Mucosa of descending colon (tissue), 3 donors: Measurements from ENCODE around the gene DLGAP4. TPM values are rescaled to one million over a fixed set of nuclear protein-coding genes. Genes with fewer than 3 reads are reported as not detected.

Experiments
- ATAC-seq: fragments of 200-7000 bp; cut with Tn5 transposase; one replicate; pipeline ENCODE4 v1.9.1; 2020; ENCODE audit warnings: mild to moderate bottlenecking, moderate library complexity
- DNase-seq, 3 donors: peaks; one replicate each; pipeline ENCODE4 v3.0.0-alpha.2; 2020
- H3K36me3 ChIP-seq: fragments of 200-600 bp; one replicate; pipeline ENCODE4 v1.8.0; 2021; ENCODE audit warnings: low read depth, mild to moderate bottlenecking
- H3K4me1 ChIP-seq: fragments of 200-600 bp; one replicate; pipeline ENCODE4 v1.8.0; 2021; ENCODE audit warnings: low read depth, mild to moderate bottlenecking
- H3K4me3 ChIP-seq: fragments of 200-600 bp; one replicate; pipeline ENCODE4 v1.8.0; 2021; ENCODE audit warnings: mild to moderate bottlenecking
- H3K9me3 ChIP-seq: fragments of 200-600 bp; one replicate; pipeline ENCODE4 v1.8.0; 2021; ENCODE audit warnings: mild to moderate bottlenecking
- CTCF ChIP-seq: fragments of 200-600 bp; IDR thresholded peaks from one replicate; pipeline ENCODE4 v1.8.0; 2022; ENCODE audit warnings: antibody characterized with exemption, mild to moderate bottlenecking
- intact Hi-C, 2 donors: fragments of 100-400 bp; cut with DNase I in 1 of 2; cut with micrococcal nuclease in 1 of 2; formaldehyde crosslinking; loops; one replicate each; pipeline versions ENCODE4 v1.11.0 to v1.11.1; 2022; cut with DNase I, micrococcal nuclease
- total RNA-seq, 3 donors: library from RNA; stranded (reverse); fragmentation: NEBNext Ultra II Directional in 2 of 3; extraction: Animal tissue kit (Norgen Biotek cat#: 25700) in 2 of 3; gene quantifications; one replicate each; pipeline versions ENCODE4 v1.2.1 to v1.2.4, GENCODE V29; 2021 to 2023
- donor health status: DM: no; HTN: no; CAD: no; lungs with moderate emphysema.
- donor health status: DM: no; HTN: no; CAD: no.
- donor health status: DM: no; HTN: yes; CAD: no.

DLGAP4 gene
- total RNA-seq, 3 donors from 2014 or later: 40.0 to 66.3 (median 43.5) TPM

GRCh38 chr20:36312724-36313441 lies 6.7 kb downstream of the DLGAP4 start:
- Histone ChIP-seq H3K4me1 (no peaks in the 10 kb centered on the region), H3K4me3 (no peak overlapping the region), H3K9me3 (no peaks in the 10 kb centered on the region), H3K36me3 (no peaks in the 10 kb centered on the region)
- DNase-seq (no peak), ATAC-seq (no peak)
- no peak for TF ChIP-seq CTCF
- intact Hi-C loops: no loop called here

- no peak for DNase-seq
- no peak for ATAC-seq
- H3K9me3 ChIP-seq: no peaks in the 10 kb centered on the region
- H3K4me3 ChIP-seq: no peak overlapping the region
- intact Hi-C loops: no loop called here
- H3K4me1 ChIP-seq: no peaks in the 10 kb centered on the region
- TF ChIP-seq CTCF: no peak
- H3K36me3 ChIP-seq: no peaks in the 10 kb centered on the region
Observed at GRCh38 chr20:36313476-36313875, 7.3 kb downstream of the DLGAP4 start.

GRCh38 chr20:36313926-36314325 lies 7.8 kb downstream of the DLGAP4 start:
- intact Hi-C loops: no loop called here
- Histone ChIP-seq H3K36me3 (no peaks in the 10 kb centered on the region), H3K4me1 (no peaks in the 10 kb centered on the region), H3K9me3 (no peaks in the 10 kb centered on the region), H3K4me3 (no peak overlapping the region)
- DNase-seq (no peak), ATAC-seq (no peak)
- TF ChIP-seq CTCF: no peak

GRCh38 chr20:36314734-36315544 lies 8.8 kb downstream of the DLGAP4 start:
- intact Hi-C loops: no loop called here
- no peak for ATAC-seq

More at GRCh38 chr20:36314734-36315544, 8.8 kb downstream of the DLGAP4 start:
- no peak for DNase-seq
- H3K9me3 ChIP-seq: no peaks in the 10 kb centered on the region
- TF ChIP-seq CTCF: no peak
- H3K4me1 ChIP-seq: no peaks in the 10 kb centered on the region
- no peaks in the 10 kb centered on the region for H3K36me3 ChIP-seq
- no peak overlapping the region for H3K4me3 ChIP-seq
